Stimulated activated CD8-positive, alpha-beta memory T cell treated with anti-CD3 and anti-CD28 coated beads, Interleukin-7, amount 100 ng/mL, for 4 hours (primary cell): Measurements from ENCODE around the gene SLC38A3.
A peak's percentile ranks its signal among the peaks of the same experiment; 100 is the strongest.

ENCODE experiments used
- DNase-seq, 2 donors: peaks; one replicate each; pipeline ENCODE4 v3.0.0-alpha.2; 2020; ENCODE audit warnings: low read depth in 2 of 2

Gene SLC38A3

GRCh38 chr3:50192124-50192523 is 12.9 kb upstream of the SLC38A3 start:
- no peak for DNase-seq

- DNase-seq: peak; percentile 63 to 69
Measured at GRCh38 chr3:50192689-50193141, 12.4 kb upstream of the SLC38A3 start.

- DNase-seq: no peak
Measured at GRCh38 chr3:50193286-50193685, 11.8 kb upstream of the SLC38A3 start.

- DNase-seq: no peak
Measured at GRCh38 chr3:50193746-50194127, 11.3 kb upstream of the SLC38A3 start.

GRCh38 chr3:50194128-50194902 is 10.8 kb upstream of the SLC38A3 start:
- peak; percentile 85 to 88 for DNase-seq

- DNase-seq: peak in 1 of 2 donors; percentile 6
Measured at GRCh38 chr3:50194903-50195500, 10.1 kb upstream of the SLC38A3 start.

- DNase-seq: no peak
Measured at GRCh38 chr3:50195501-50196252, 9.4 kb upstream of the SLC38A3 start.

GRCh38 chr3:50196253-50196801 is 8.7 kb upstream of the SLC38A3 start:
- no peak for DNase-seq

- DNase-seq: no peak
Measured at GRCh38 chr3:50201573-50202315, 3.3 kb upstream of the SLC38A3 start.

- no peak for DNase-seq
Measured at GRCh38 chr3:50202353-50203112, 2.5 kb upstream of the SLC38A3 start.

- DNase-seq: no peak
Measured at GRCh38 chr3:50203113-50203808, 1.8 kb upstream of the SLC38A3 start.

- DNase-seq: no peak
Measured at GRCh38 chr3:50203809-50204803, 965 bp upstream of the SLC38A3 start.

GRCh38 chr3:50205413-50206276 is 574 bp downstream of the SLC38A3 start:
- no peak for DNase-seq

- no peak for DNase-seq
Measured at GRCh38 chr3:50207359-50208042, 2.4 kb downstream of the SLC38A3 start.

- DNase-seq: no peak
Measured at GRCh38 chr3:50208677-50209344, 3.7 kb downstream of the SLC38A3 start.

- DNase-seq: no peak
Measured at GRCh38 chr3:50210176-50210509, 5.1 kb downstream of the SLC38A3 start.
